Activated CD8-positive, alpha-beta T cell treated with anti-CD3 and anti-CD28 coated beads for 36 hours (primary cell): Measurements from ENCODE around the gene MYL3. TPM values are rescaled to one million over a fixed set of nuclear protein-coding genes. Genes with fewer than 3 reads are reported as not detected.

Source experiments
- ATAC-seq: fragments of 200-7000 bp; cut with Tn5 transposase; one replicate; pipeline ENCODE4 v1.10.0; 2021; ENCODE audit warnings: mild to moderate bottlenecking, moderate library complexity
- CTCF ChIA-PET: fragments of 350-600 bp; sonication (Branson Sonifier 250); formaldehyde crosslinking; loops from one replicate; lab custom pipeline; 2021; ENCODE audit warnings: antibody characterized with exemption; lab: Charles Lee
- POLR2A ChIA-PET: fragments of 350-600 bp; sonication (Branson Sonifier 250); formaldehyde crosslinking; loops from one replicate; lab custom pipeline; 2021; ENCODE audit warnings: antibody characterized with exemption; lab: Charles Lee
- DNase-seq: peaks from one replicate; pipeline ENCODE4 v3.0.0-alpha.2; 2020
- H3K27ac Mint-ChIP-seq: one replicate; pipeline ENCODE4 v1.8.0; 2021; ENCODE audit warnings: mild to moderate bottlenecking, mixed read lengths
- H3K27me3 Mint-ChIP-seq: one replicate; pipeline ENCODE4 v1.8.0; 2021; ENCODE audit warnings: mixed read lengths
- H3K36me3 Mint-ChIP-seq: one replicate; pipeline ENCODE4 v1.8.0; 2021; ENCODE audit warnings: low read depth, mixed read lengths
- H3K4me1 Mint-ChIP-seq: one replicate; pipeline ENCODE4 v1.8.0; 2021; ENCODE audit warnings: low read depth, mixed read lengths
- H3K4me3 Mint-ChIP-seq: one replicate; pipeline ENCODE4 v1.8.0; 2021; ENCODE audit warnings: mild to moderate bottlenecking, moderate library complexity, mixed read lengths
- H3K9me3 Mint-ChIP-seq: one replicate; pipeline ENCODE4 v1.8.0; 2021; ENCODE audit warnings: mixed read lengths
- CTCF ChIP-seq: fragments of 200-600 bp; IDR thresholded peaks from one replicate; pipeline ENCODE4 v1.8.0; 2022; ENCODE audit warnings: antibody characterized with exemption, mild to moderate bottlenecking
- intact Hi-C: fragments of 100-400 bp; cut with micrococcal nuclease; formaldehyde crosslinking; loops from one replicate; pipeline ENCODE4 v1.10.0; 2022
- total RNA-seq, 2 experiments: library from RNA; stranded (reverse); gene quantifications; one replicate each; pipeline ENCODE4 v1.2.3, GENCODE V29; 2021

MYL3 gene
- total RNA-seq, 2 experiments from 2014 or later, result not detected

- TF ChIP-seq CTCF, result no peak
Measured at GRCh38 chr3:46858456-46858855, 4.8 kb downstream of the MYL3 start.

GRCh38 chr3:46857485-46858341, 5.5 kb downstream of the MYL3 start:
- no peaks in the 10 kb centered on the region for H3K36me3 Mint-ChIP-seq

More at GRCh38 chr3:46858456-46858855, 4.8 kb downstream of the MYL3 start:
- Mint-ChIP-seq H3K4me3 (no peak overlapping the region), H3K36me3 (no peaks in the 10 kb centered on the region), H3K27me3 (no peaks in the 10 kb centered on the region), H3K9me3 (no peaks in the 10 kb centered on the region), H3K27ac (no peak overlapping the region), H3K4me1 (no peaks in the 10 kb centered on the region)
- intact Hi-C loops, result no loop called here
- ATAC-seq (no peak), DNase-seq (peak; percentile 0)
- POLR2A ChIA-PET, result no interaction called here
- CTCF ChIA-PET, result interaction anchor here (2.0 kb wide), 1 partner anchor 10 kb away, joined by 13 read pairs; no protein-coding TSS in a partner anchor

GRCh38 chr3:46856576-46857471, 6.4 kb downstream of the MYL3 start:
- no peak for ATAC-seq
- no peak overlapping the region for H3K4me3 Mint-ChIP-seq
- peak; percentile 0 for DNase-seq
- intact Hi-C loops, result no loop called here
- H3K27ac Mint-ChIP-seq, result no peak overlapping the region
- H3K27me3 Mint-ChIP-seq, result no peaks in the 10 kb centered on the region
- CTCF ChIA-PET, result interaction anchor here (1.7 kb wide), 1 partner anchor 10 kb away, joined by 4 read pairs; no protein-coding TSS in a partner anchor
- no peaks in the 10 kb centered on the region for H3K36me3 Mint-ChIP-seq
- POLR2A ChIA-PET, result no interaction called here
- no peaks in the 10 kb centered on the region for H3K9me3 Mint-ChIP-seq
- H3K4me1 Mint-ChIP-seq, result no peaks in the 10 kb centered on the region
- TF ChIP-seq CTCF, result no peak

More at GRCh38 chr3:46857485-46858341, 5.5 kb downstream of the MYL3 start:
- Mint-ChIP-seq H3K27ac (no peak overlapping the region), H3K9me3 (no peaks in the 10 kb centered on the region), H3K4me1 (no peaks in the 10 kb centered on the region), H3K4me3 (no peak overlapping the region), H3K27me3 (no peaks in the 10 kb centered on the region)
- CTCF ChIA-PET, result interaction anchor here (1.7 kb wide), 1 partner anchor 9 kb away, joined by 4 read pairs; no protein-coding TSS in a partner anchor
- POLR2A ChIA-PET, result no interaction called here
- no peak for ATAC-seq
- intact Hi-C loops, result no loop called here
- peak; percentile 1 for DNase-seq
- no peak for TF ChIP-seq CTCF

GRCh38 chr3:46854555-46854991, 8.7 kb downstream of the MYL3 start:
- ATAC-seq, result no peak
- ChIA-PET POLR2A (no interaction called here), CTCF (no interaction called here)
- Mint-ChIP-seq H3K4me1 (no peaks in the 10 kb centered on the region), H3K9me3 (no peaks in the 10 kb centered on the region), H3K27me3 (no peaks in the 10 kb centered on the region), H3K27ac (no peak overlapping the region), H3K36me3 (no peaks in the 10 kb centered on the region), H3K4me3 (no peak overlapping the region)
- intact Hi-C loops, result no loop called here
- DNase-seq, result peak; percentile 0
- no peak for TF ChIP-seq CTCF
